ENCODE results near the gene TEX22. TPM values are rescaled to one million over a fixed set of nuclear protein-coding genes. Genes with fewer than 3 reads are reported as not detected.

TEX22 gene
- total and polyA plus RNA-seq, 5 experiments from 2014 or later, result 0.09 to 8.2 (median 3.8) TPM; not detected in 1

GRCh38 chr14:105430565-105430964 is 32.2 kb downstream of the TEX22 start:
- Mint-ChIP-seq H3K4me3 (no peak overlapping the region), H3K27ac (no peak overlapping the region), H3K36me3 (peaks cover 4 to 23% (median 12%) of the 10 kb centered on the region in 3 donors), H3K4me1 (peaks cover 7 to 25% (median 20%) of the 10 kb centered on the region in 4 donors), H3K9me3 (peaks cover 0 to 2% (median 0%) of the 10 kb centered on the region in 9 donors), H3K27me3 (no peaks in the 10 kb centered on the region)
- DNase-seq (no peak), ATAC-seq (no peak)
- POLR2A ChIA-PET, result no interaction called here

- H3K36me3 Mint-ChIP-seq, result peaks cover 4 to 23% (median 7%) of the 10 kb centered on the region in 3 donors
- H3K4me1 Mint-ChIP-seq, result peaks cover 10 to 31% (median 25%) of the 10 kb centered on the region in 4 donors
- POLR2A ChIA-PET, result no interaction called here
- H3K4me3 Mint-ChIP-seq, result no peak overlapping the region
- peak overlapping the region in 1 of 10 donors; percentile 9 for H3K27ac Mint-ChIP-seq
- peaks cover 0 to 2% (median 0%) of the 10 kb centered on the region in 9 donors for H3K9me3 Mint-ChIP-seq
- no peaks in the 10 kb centered on the region for H3K27me3 Mint-ChIP-seq
- DNase-seq (no peak), ATAC-seq (no peak)
Observed at GRCh38 chr14:105431256-105431655, 32.9 kb downstream of the TEX22 start.

GRCh38 chr14:105432657-105433056 is 34.3 kb downstream of the TEX22 start:
- ATAC-seq (no peak), DNase-seq (no peak)
- POLR2A ChIA-PET, result no interaction called here
- H3K27ac Mint-ChIP-seq, result no peak overlapping the region
- H3K4me1 Mint-ChIP-seq, result peaks cover 6 to 29% (median 18%) of the 10 kb centered on the region in 4 donors
- peaks cover 0 to 2% (median 0%) of the 10 kb centered on the region in 9 donors for H3K9me3 Mint-ChIP-seq
- no peaks in the 10 kb centered on the region for H3K27me3 Mint-ChIP-seq
- no peak overlapping the region for H3K4me3 Mint-ChIP-seq
- peaks cover 4 to 13% (median 7%) of the 10 kb centered on the region in 3 donors for H3K36me3 Mint-ChIP-seq

GRCh38 chr14:105433161-105433605 is 34.8 kb downstream of the TEX22 start:
- ATAC-seq (no peak), DNase-seq (no peak)
- Mint-ChIP-seq H3K27me3 (no peaks in the 10 kb centered on the region), H3K9me3 (peaks cover 0 to 2% (median 0%) of the 10 kb centered on the region in 9 donors), H3K4me3 (no peak overlapping the region), H3K4me1 (peaks cover 6 to 29% (median 17%) of the 10 kb centered on the region in 4 donors), H3K36me3 (peaks cover 4 to 13% (median 7%) of the 10 kb centered on the region in 3 donors), H3K27ac (no peak overlapping the region)
- POLR2A ChIA-PET, result no interaction called here

GRCh38 chr14:105436402-105436801 is 38.1 kb downstream of the TEX22 start:
- peak overlapping the region in 1 of 10 donors; percentile 48 for H3K27ac Mint-ChIP-seq
- H3K36me3 Mint-ChIP-seq, result no peaks in the 10 kb centered on the region
- no peaks in the 10 kb centered on the region for H3K27me3 Mint-ChIP-seq
- POLR2A ChIA-PET, result no interaction called here
- ATAC-seq (no peak), DNase-seq (no peak)
- H3K9me3 Mint-ChIP-seq, result no peaks in the 10 kb centered on the region
- no peak overlapping the region for H3K4me3 Mint-ChIP-seq
- peaks cover 6 to 21% (median 15%) of the 10 kb centered on the region in 4 donors for H3K4me1 Mint-ChIP-seq

GRCh38 chr14:105436891-105437722 is 38.8 kb downstream of the TEX22 start:
- H3K27me3 Mint-ChIP-seq, result no peaks in the 10 kb centered on the region
- DNase-seq, result no peak
- POLR2A ChIA-PET, result interaction anchor here (0.5 kb wide), 1 partner anchor 1344 kb away, joined by 3 read pairs; no protein-coding TSS in a partner anchor
- H3K9me3 Mint-ChIP-seq, result no peaks in the 10 kb centered on the region
- no peak overlapping the region for H3K27ac Mint-ChIP-seq
- peaks cover 9 to 25% (median 16%) of the 10 kb centered on the region in 4 donors for H3K4me1 Mint-ChIP-seq
- H3K36me3 Mint-ChIP-seq, result peaks cover 0 to 4% (median 3%) of the 10 kb centered on the region in 3 donors
- ATAC-seq, result no peak
- H3K4me3 Mint-ChIP-seq, result no peak overlapping the region

- no peak overlapping the region for H3K27ac Mint-ChIP-seq
- DNase-seq (no peak), ATAC-seq (no peak)
- no peaks in the 10 kb centered on the region for H3K27me3 Mint-ChIP-seq
- POLR2A ChIA-PET, result no interaction called here
- H3K4me3 Mint-ChIP-seq, result no peak overlapping the region
- H3K9me3 Mint-ChIP-seq, result no peaks in the 10 kb centered on the region
- peaks cover 0 to 4% (median 3%) of the 10 kb centered on the region in 3 donors for H3K36me3 Mint-ChIP-seq
- H3K4me1 Mint-ChIP-seq, result peaks cover 9 to 26% (median 16%) of the 10 kb centered on the region in 4 donors
Observed at GRCh38 chr14:105437723-105438500, 39.6 kb downstream of the TEX22 start.

GRCh38 chr14:105439179-105439578 is 40.8 kb downstream of the TEX22 start:
- POLR2A ChIA-PET, result interaction anchor here (1.5 kb wide), 1 partner anchor 28 kb away, joined by 3 read pairs; no protein-coding TSS in a partner anchor
- no peaks in the 10 kb centered on the region for H3K9me3 Mint-ChIP-seq

GRCh38 chr14:105439710-105440553 is 41.6 kb downstream of the TEX22 start:
- Mint-ChIP-seq H3K27ac (peak overlapping the region in 1 of 10 donors; percentile 24), H3K36me3 (peaks cover 0 to 4% (median 3%) of the 10 kb centered on the region in 3 donors), H3K4me3 (no peak overlapping the region), H3K27me3 (no peaks in the 10 kb centered on the region), H3K4me1 (peaks cover 9 to 21% (median 11%) of the 10 kb centered on the region in 4 donors), H3K9me3 (no peaks in the 10 kb centered on the region)
- DNase-seq, result peak in 1 of 10 donors; percentile 54
- ATAC-seq, result no peak
- POLR2A ChIA-PET, result interaction anchor here (1.5 kb wide), 1 partner anchor 29 kb away, joined by 3 read pairs; no protein-coding TSS in a partner anchor

More at GRCh38 chr14:105439179-105439578, 40.8 kb downstream of the TEX22 start:
- Mint-ChIP-seq H3K4me3 (no peak overlapping the region), H3K36me3 (peaks cover 0 to 4% (median 3%) of the 10 kb centered on the region in 3 donors), H3K27ac (no peak overlapping the region), H3K4me1 (peaks cover 9 to 24% (median 15%) of the 10 kb centered on the region in 4 donors), H3K27me3 (no peaks in the 10 kb centered on the region)
- ATAC-seq, result no peak
- no peak for DNase-seq

GRCh38 chr14:105440554-105440900 is 42.2 kb downstream of the TEX22 start:
- H3K4me1 Mint-ChIP-seq, result peaks cover 6 to 18% (median 8%) of the 10 kb centered on the region in 4 donors
- no peak for ATAC-seq
- peaks cover 0 to 4% (median 3%) of the 10 kb centered on the region in 3 donors for H3K36me3 Mint-ChIP-seq
- POLR2A ChIA-PET, result interaction anchor here (1.5 kb wide), 1 partner anchor 29 kb away, joined by 3 read pairs; no protein-coding TSS in a partner anchor
- H3K4me3 Mint-ChIP-seq, result no peak overlapping the region
- no peaks in the 10 kb centered on the region for H3K9me3 Mint-ChIP-seq
- peak overlapping the region in 1 of 10 donors; percentile 24 for H3K27ac Mint-ChIP-seq
- no peaks in the 10 kb centered on the region for H3K27me3 Mint-ChIP-seq
- no peak for DNase-seq

- H3K4me3 Mint-ChIP-seq, result no peak overlapping the region
- no peaks in the 10 kb centered on the region for H3K9me3 Mint-ChIP-seq
- ATAC-seq, result no peak
- H3K27me3 Mint-ChIP-seq, result no peaks in the 10 kb centered on the region
- peaks cover 0 to 4% (median 3%) of the 10 kb centered on the region in 3 donors for H3K36me3 Mint-ChIP-seq
- DNase-seq, result no peak
- POLR2A ChIA-PET, result no interaction called here
- H3K27ac Mint-ChIP-seq, result no peak overlapping the region
- peaks cover 5 to 13% (median 6%) of the 10 kb centered on the region in 4 donors for H3K4me1 Mint-ChIP-seq
Observed at GRCh38 chr14:105440992-105441391, 42.7 kb downstream of the TEX22 start.

GRCh38 chr14:105442125-105442524 is 43.8 kb downstream of the TEX22 start:
- H3K27ac Mint-ChIP-seq, result no peak overlapping the region

More at GRCh38 chr14:105442125-105442524, 43.8 kb downstream of the TEX22 start:
- POLR2A ChIA-PET, result no interaction called here
- H3K36me3 Mint-ChIP-seq, result peaks cover 0 to 4% (median 3%) of the 10 kb centered on the region in 3 donors
- ATAC-seq (no peak), DNase-seq (peak in 1 of 10 donors; percentile 24)
- H3K27me3 Mint-ChIP-seq, result no peaks in the 10 kb centered on the region
- H3K9me3 Mint-ChIP-seq, result no peaks in the 10 kb centered on the region
- H3K4me3 Mint-ChIP-seq, result peak overlapping the region in 1 of 10 donors; percentile 36
- peaks cover 0 to 7% (median 4%) of the 10 kb centered on the region in 4 donors for H3K4me1 Mint-ChIP-seq

All from naive thymus-derived CD8-positive, alpha-beta T cell (primary cell).